Body of pancreas (tissue), 4 donors: ENCODE measurements around the gene SCCPDH.

Experiments used
- POLR2A ChIP-seq, 3 donors: fragments of 450-650 bp; IDR thresholded peaks; one replicate each; pipeline ENCODE4 v1.6.1; 2016; ENCODE audit warnings: antibody characterized with exemption in 3 of 3, mild to moderate bottlenecking in 2 of 3
- TF ChIP-seq, protein P1 (sequence below), 7 experiments: fragments of 450-650 bp in 4 of 7; fragments of 200-600 bp in 3 of 7; sonication (generic) in 3 of 7; IDR thresholded peaks; one replicate each; pipeline ENCODE4 v1.5.1; 2016 to 2019; ENCODE audit warnings: antibody characterized with exemption in 7 of 7

DNA sequence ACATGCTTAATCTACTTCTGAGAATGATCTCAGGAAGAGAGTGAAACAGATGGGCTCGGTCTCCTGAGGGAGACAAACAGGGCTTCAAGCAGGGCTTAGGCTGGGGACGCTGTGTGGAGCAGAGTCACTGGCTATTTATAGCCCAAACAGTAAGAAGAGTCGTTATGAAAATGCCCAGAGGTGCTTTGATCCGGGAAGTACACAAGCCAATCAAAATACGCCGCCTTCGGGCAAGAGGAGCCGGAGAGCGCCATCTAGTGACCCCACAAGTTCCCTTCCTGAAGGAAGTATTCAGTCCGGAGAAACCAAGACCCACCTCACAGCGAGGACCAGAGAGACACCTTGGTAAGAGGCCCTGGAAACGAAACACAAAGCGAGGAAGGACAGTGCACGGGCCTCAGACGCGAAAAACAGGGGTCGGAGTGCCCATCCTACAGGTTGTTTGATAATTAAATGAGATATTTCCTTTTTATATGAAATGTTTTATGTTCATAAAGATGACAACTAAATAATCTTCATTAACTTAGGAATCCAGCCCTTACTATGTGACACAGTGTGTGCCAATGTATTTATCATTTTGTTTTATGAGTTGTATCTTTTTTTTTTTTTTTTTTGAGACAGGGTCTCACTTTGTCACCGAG, 25.0 kb upstream of the SCCPDH start:
- TF ChIP-seq, protein P1, sequence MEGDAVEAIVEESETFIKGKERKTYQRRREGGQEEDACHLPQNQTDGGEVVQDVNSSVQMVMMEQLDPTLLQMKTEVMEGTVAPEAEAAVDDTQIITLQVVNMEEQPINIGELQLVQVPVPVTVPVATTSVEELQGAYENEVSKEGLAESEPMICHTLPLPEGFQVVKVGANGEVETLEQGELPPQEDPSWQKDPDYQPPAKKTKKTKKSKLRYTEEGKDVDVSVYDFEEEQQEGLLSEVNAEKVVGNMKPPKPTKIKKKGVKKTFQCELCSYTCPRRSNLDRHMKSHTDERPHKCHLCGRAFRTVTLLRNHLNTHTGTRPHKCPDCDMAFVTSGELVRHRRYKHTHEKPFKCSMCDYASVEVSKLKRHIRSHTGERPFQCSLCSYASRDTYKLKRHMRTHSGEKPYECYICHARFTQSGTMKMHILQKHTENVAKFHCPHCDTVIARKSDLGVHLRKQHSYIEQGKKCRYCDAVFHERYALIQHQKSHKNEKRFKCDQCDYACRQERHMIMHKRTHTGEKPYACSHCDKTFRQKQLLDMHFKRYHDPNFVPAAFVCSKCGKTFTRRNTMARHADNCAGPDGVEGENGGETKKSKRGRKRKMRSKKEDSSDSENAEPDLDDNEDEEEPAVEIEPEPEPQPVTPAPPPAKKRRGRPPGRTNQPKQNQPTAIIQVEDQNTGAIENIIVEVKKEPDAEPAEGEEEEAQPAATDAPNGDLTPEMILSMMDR (IDR thresholded peaks at IDR 0.05), result peak; percentile 53 to 89 (median 87)
- TF ChIP-seq POLR2A (IDR thresholded peaks at IDR 0.05), result no peak
